ENCODE measurements around the gene TPRG1L. TPM values are rescaled to one million over a fixed set of nuclear protein-coding genes. Genes with fewer than 3 reads are reported as not detected.

TPRG1L gene
- total RNA-seq, 1 experiment from 2014 or later, result 30.3 TPM

- in situ Hi-C loops (cut with HindIII; ENCODE audit: low pct_unique_long_range_greater_than_20kb, low sequenced_read_pairs), result no loop called here
Measured at GRCh38 chr1:3668585-3669300, 43.9 kb downstream of the TPRG1L start.

GRCh38 chr1:3669421-3669821 is 44.6 kb downstream of the TPRG1L start:
- in situ Hi-C loops (cut with HindIII; ENCODE audit: low pct_unique_long_range_greater_than_20kb, low sequenced_read_pairs), result no loop called here
- DNase-seq (ENCODE audit: low read depth), result no peak

More at GRCh38 chr1:3668585-3669300, 43.9 kb downstream of the TPRG1L start:
- peak; percentile 78 for DNase-seq (ENCODE audit: low read depth)

GRCh38 chr1:3669971-3670431 is 45.2 kb downstream of the TPRG1L start:
- DNase-seq (ENCODE audit: low read depth), result no peak
- in situ Hi-C loops (cut with HindIII; ENCODE audit: low pct_unique_long_range_greater_than_20kb, low sequenced_read_pairs), result no loop called here

- no peak for DNase-seq (ENCODE audit: low read depth)
- in situ Hi-C loops (cut with HindIII; ENCODE audit: low pct_unique_long_range_greater_than_20kb, low sequenced_read_pairs), result no loop called here
Measured at GRCh38 chr1:3670823-3671265, 46.0 kb downstream of the TPRG1L start.

GRCh38 chr1:3671371-3672180 is 46.8 kb downstream of the TPRG1L start:
- DNase-seq (ENCODE audit: low read depth), result peak; percentile 69
- in situ Hi-C loops (cut with HindIII; ENCODE audit: low pct_unique_long_range_greater_than_20kb, low sequenced_read_pairs), result no loop called here

- DNase-seq (ENCODE audit: low read depth), result no peak
- in situ Hi-C loops (cut with HindIII; ENCODE audit: low pct_unique_long_range_greater_than_20kb, low sequenced_read_pairs), result no loop called here
Measured at GRCh38 chr1:3672231-3672970, 47.6 kb downstream of the TPRG1L start.

GRCh38 chr1:3672971-3673361 is 48.2 kb downstream of the TPRG1L start:
- in situ Hi-C loops (cut with HindIII; ENCODE audit: low pct_unique_long_range_greater_than_20kb, low sequenced_read_pairs), result no loop called here
- no peak for DNase-seq (ENCODE audit: low read depth)

- in situ Hi-C loops (cut with HindIII; ENCODE audit: low pct_unique_long_range_greater_than_20kb, low sequenced_read_pairs), result no loop called here
- DNase-seq (ENCODE audit: low read depth), result no peak
Measured at GRCh38 chr1:3673381-3674099, 48.7 kb downstream of the TPRG1L start.

GRCh38 chr1:3674100-3675094 is 49.6 kb downstream of the TPRG1L start:
- in situ Hi-C loops (cut with HindIII; ENCODE audit: low pct_unique_long_range_greater_than_20kb, low sequenced_read_pairs), result no loop called here
- DNase-seq (ENCODE audit: low read depth), result no peak

- DNase-seq (ENCODE audit: low read depth), result no peak
- in situ Hi-C loops (cut with HindIII; ENCODE audit: low pct_unique_long_range_greater_than_20kb, low sequenced_read_pairs), result no loop called here
Measured at GRCh38 chr1:3675436-3675835, 50.6 kb downstream of the TPRG1L start.

- no peak for DNase-seq (ENCODE audit: low read depth)
- in situ Hi-C loops (cut with HindIII; ENCODE audit: low pct_unique_long_range_greater_than_20kb, low sequenced_read_pairs), result no loop called here
Measured at GRCh38 chr1:3676581-3677470, 52.0 kb downstream of the TPRG1L start.

- in situ Hi-C loops (cut with HindIII; ENCODE audit: low pct_unique_long_range_greater_than_20kb, low sequenced_read_pairs), result no loop called here
- DNase-seq (ENCODE audit: low read depth), result no peak
Measured at GRCh38 chr1:3677484-3677883, 52.7 kb downstream of the TPRG1L start.

GRCh38 chr1:3678361-3679097 is 53.7 kb downstream of the TPRG1L start:
- in situ Hi-C loops (cut with HindIII; ENCODE audit: low pct_unique_long_range_greater_than_20kb, low sequenced_read_pairs), result no loop called here
- DNase-seq (ENCODE audit: low read depth), result no peak

GRCh38 chr1:3679098-3679555 is 54.3 kb downstream of the TPRG1L start:
- in situ Hi-C loops (cut with HindIII; ENCODE audit: low pct_unique_long_range_greater_than_20kb, low sequenced_read_pairs), result no loop called here
- no peak for DNase-seq (ENCODE audit: low read depth)
